ENCODE data around the gene CCDC192.
"Not testable (repeated sequence)": the region's sequence is repeated elsewhere in the genome, so short reads cannot be mapped to it uniquely, and the experiment has no call there.

CCDC192 gene, protein sequence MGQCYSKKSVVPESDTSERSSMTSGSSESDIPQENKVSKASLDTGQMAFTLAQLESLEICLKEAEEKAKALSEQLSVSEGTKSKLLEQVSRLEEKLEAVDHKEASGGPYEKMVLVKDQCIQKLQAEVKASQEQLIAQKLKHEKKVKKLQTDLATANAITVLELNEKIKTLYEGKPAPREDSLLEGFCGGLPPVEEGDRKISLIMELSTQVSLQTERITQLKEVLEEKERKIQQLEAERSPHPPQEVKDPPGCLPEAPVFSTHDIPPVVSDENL

DNA sequence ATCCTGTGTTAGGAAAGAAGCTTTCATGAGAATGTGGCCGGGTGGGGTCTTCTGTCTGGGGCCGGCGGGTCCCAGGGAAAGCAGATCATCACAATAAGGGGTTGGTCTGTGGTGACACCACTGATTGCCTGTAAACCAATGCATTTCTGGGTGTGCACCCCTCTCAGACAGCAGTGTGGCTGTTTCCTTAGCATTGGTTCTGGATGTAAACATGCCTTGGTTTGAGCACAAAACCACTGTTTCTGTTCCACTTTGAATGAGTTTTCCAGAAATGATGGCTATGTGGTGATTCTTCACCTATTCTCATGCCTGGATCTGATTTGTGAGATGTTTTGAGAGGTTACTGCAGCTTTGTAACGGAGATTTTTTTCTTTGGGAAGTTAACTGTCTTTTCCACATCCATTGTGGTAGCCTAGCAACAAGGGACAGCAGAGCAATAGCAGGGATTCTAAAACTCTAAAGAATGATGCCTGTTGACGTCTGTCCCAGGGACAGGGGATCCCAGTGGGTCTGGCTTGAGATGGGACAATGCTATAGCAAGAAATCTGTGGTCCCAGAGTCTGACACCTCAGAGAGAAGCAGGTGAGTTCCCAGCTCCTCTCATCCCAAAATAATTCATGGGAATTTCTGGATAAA is at the start of gene CCDC192:
Gene CCDC192 (plus strand): TSS at position 466 of the 636 bp plus-strand sequence. CDS start 55 bp downstream, at position 521.
- Histone ChIP-seq H3K4me1 (ENCODE audit: control insufficient read depth, insufficient read depth, low read length) (peaks cover 7% of the 10 kb centered on the region), H3K4me3 (ENCODE audit: low read depth, low read length) (no peak within 1 kb of the TSS), H3K9me3 (ENCODE audit: control insufficient read depth, insufficient read depth, low read depth, low read length) (no peaks in the 10 kb centered on the region), H3K36me3 (ENCODE audit: control insufficient read depth, insufficient read depth, low read length) (no peaks in the 10 kb centered on the region), H3K9ac (ENCODE audit: low read length) (no peak within 1 kb of the TSS), H3K27ac (ENCODE audit: low read depth, low read length) (no peak within 1 kb of the TSS), H3K27me3 (ENCODE audit: control insufficient read depth, insufficient read depth, low read length) (no peaks in the 10 kb centered on the region)

DNA sequence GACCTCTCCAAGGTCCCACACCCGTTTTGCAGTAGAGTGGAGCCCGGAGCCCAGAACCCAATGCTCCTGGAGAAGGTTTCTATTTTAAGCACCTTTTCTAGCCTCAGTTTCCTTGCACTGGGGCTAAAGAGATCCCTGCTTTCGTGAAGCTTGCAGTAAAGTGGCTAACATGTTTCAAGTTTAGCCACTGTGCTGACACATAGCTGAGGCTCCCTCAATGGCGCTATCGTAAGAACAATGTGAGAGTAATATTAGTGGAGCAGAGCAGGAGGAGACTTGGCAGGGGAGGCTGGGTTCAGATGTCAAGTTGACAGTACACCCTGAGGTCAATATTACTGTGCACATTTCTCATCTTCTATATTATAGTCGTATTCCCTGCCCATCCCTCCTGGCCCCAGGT is 46.4 kb upstream of the CCDC192 start:
- Histone ChIP-seq H3K36me3 (ENCODE audit: control insufficient read depth, insufficient read depth, low read length) (no peaks in the 10 kb centered on the region), H3K4me1 (ENCODE audit: control insufficient read depth, insufficient read depth, low read length) (peaks cover 6% of the 10 kb centered on the region), H3K4me3 (ENCODE audit: low read depth, low read length) (no peak overlapping the region), H3K9me3 (ENCODE audit: control insufficient read depth, insufficient read depth, low read depth, low read length) (no peaks in the 10 kb centered on the region), H3K9ac (ENCODE audit: low read length) (no peak overlapping the region), H3K27me3 (ENCODE audit: control insufficient read depth, insufficient read depth, low read length) (no peaks in the 10 kb centered on the region), H3K27ac (ENCODE audit: low read depth, low read length) (no peak overlapping the region)

DNA sequence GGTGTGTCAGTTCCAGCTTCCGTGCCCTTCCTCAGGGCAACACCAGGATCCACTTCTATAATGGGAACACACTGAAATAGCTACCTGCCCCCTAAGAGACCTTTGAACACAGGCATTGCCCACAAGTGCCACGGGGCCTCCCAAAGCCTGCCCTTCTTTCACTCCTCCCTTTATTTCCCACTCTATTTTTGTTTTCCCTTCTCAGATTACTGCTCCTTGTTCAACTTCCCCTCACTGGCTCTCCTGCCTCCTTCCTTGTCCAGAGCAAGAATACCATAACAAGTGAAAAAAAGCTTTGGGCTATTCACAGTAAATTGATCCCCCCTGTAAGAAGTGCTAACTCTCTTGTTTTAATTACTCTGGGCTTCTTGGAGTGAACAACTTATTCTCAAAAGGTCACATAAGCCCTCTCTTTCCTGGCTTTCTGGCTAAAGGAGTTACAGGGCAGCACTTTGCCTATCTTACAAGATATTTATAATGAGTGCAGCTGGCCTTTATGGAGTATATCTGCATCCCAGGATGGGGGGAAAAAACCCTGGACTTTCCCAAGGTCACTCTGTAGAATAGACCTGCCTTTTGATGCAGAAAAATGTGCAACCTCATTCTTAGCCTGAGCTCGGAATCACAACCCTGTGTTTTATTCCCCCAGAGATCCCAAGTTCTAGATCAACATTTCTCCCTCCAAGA is 43.0 kb upstream of the CCDC192 start:
- Histone ChIP-seq H3K9me3 (ENCODE audit: control insufficient read depth, insufficient read depth, low read depth, low read length) (no peaks in the 10 kb centered on the region), H3K9ac (ENCODE audit: low read length) (no peak overlapping the region), H3K27ac (ENCODE audit: low read depth, low read length) (no peak overlapping the region), H3K27me3 (ENCODE audit: control insufficient read depth, insufficient read depth, low read length) (no peaks in the 10 kb centered on the region), H3K4me1 (ENCODE audit: control insufficient read depth, insufficient read depth, low read length) (peaks cover 6% of the 10 kb centered on the region), H3K36me3 (ENCODE audit: control insufficient read depth, insufficient read depth, low read length) (no peaks in the 10 kb centered on the region), H3K4me3 (ENCODE audit: low read depth, low read length) (no peak overlapping the region)

DNA sequence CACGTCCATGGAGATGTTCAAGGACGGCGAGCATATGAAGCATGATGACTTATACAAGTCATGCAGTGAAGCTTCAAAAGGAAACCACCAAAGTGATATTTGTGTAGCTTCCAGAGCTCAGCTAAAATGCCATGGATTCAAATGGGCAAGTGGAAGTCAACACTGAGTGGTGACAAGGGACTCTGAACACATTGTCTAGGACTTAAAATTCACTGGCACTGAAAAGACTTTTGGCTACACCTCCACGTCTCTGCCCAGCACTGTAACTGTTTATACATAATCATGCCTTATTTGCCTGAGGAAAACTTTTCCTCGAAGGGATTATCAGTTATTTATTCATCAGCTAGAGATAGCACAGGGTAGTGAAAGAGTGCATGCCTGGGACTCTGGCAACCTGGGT is 39.1 kb upstream of the CCDC192 start:
- H3K9me3 ChIP-seq (ENCODE audit: control insufficient read depth, insufficient read depth, low read depth, low read length), result no peaks in the 10 kb centered on the region
- H3K4me1 ChIP-seq (ENCODE audit: control insufficient read depth, insufficient read depth, low read length), result peaks cover 6% of the 10 kb centered on the region
- H3K27ac ChIP-seq (ENCODE audit: low read depth, low read length), result no peak overlapping the region
- H3K4me3 ChIP-seq (ENCODE audit: low read depth, low read length), result no peak overlapping the region
- no peaks in the 10 kb centered on the region for H3K27me3 ChIP-seq (ENCODE audit: control insufficient read depth, insufficient read depth, low read length)
- H3K9ac ChIP-seq (ENCODE audit: low read length), result no peak overlapping the region
- H3K36me3 ChIP-seq (ENCODE audit: control insufficient read depth, insufficient read depth, low read length), result no peaks in the 10 kb centered on the region

DNA sequence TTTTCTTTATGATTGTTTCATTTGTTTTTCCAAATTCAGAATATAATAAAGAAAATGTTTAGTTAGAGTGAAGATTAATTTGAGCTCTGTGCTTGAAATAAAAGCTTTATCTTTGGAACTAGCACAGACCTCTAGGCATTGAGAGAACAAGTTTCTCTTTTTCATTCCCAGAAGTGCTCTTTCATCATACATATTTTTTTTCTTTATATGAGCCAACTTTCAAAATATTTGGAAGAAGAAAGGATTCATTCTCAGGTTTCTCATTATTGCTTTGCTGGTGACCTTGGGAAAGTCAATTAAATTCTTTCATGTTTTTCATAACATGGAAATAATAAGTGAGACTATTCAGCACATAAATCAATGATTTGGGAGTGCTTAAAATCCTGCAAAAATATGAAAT is 37.5 kb upstream of the CCDC192 start:
- H3K36me3 ChIP-seq (ENCODE audit: control insufficient read depth, insufficient read depth, low read length), result no peaks in the 10 kb centered on the region
- no peaks in the 10 kb centered on the region for H3K27me3 ChIP-seq (ENCODE audit: control insufficient read depth, insufficient read depth, low read length)
- H3K9ac ChIP-seq (ENCODE audit: low read length), result no peak overlapping the region
- H3K9me3 ChIP-seq (ENCODE audit: control insufficient read depth, insufficient read depth, low read depth, low read length), result no peaks in the 10 kb centered on the region
- no peak overlapping the region for H3K4me3 ChIP-seq (ENCODE audit: low read depth, low read length)
- H3K27ac ChIP-seq (ENCODE audit: low read depth, low read length), result no peak overlapping the region
- H3K4me1 ChIP-seq (ENCODE audit: control insufficient read depth, insufficient read depth, low read length), result no peaks in the 10 kb centered on the region

DNA sequence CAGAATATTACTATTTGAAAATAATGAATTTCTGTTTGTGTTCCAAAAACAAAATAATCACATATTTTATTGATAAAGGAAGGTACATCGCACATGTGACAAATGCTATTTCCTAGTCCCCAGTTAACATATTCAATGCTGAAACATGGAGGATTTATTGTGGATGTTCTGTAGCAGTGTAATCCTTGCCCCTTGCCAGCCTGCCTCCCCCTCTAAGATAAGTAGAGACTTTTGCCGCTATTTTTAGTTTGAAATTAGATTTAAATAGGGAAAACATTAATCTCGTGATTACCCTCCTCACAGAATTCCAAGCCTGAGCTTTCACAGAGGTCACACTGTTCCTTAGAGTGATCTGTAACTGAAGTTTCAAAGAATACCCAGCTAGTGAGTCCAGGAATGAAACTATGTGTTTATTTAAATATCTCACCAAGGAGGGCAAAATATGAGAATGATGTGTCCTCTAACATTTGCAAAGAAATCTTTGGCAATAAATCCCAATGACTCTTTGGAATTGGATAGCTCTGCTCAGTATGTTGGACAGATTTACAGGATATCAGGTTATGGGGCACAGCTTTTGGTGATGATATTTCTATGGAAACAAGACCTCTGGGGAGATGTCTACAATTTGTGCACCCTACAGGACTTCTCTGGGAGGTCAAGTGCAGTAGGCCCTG is 37.0 kb upstream of the CCDC192 start:
- H3K27ac ChIP-seq (ENCODE audit: low read depth, low read length), result no peak overlapping the region
- no peaks in the 10 kb centered on the region for H3K4me1 ChIP-seq (ENCODE audit: control insufficient read depth, insufficient read depth, low read length)
- H3K9ac ChIP-seq (ENCODE audit: low read length), result no peak overlapping the region

DNA sequence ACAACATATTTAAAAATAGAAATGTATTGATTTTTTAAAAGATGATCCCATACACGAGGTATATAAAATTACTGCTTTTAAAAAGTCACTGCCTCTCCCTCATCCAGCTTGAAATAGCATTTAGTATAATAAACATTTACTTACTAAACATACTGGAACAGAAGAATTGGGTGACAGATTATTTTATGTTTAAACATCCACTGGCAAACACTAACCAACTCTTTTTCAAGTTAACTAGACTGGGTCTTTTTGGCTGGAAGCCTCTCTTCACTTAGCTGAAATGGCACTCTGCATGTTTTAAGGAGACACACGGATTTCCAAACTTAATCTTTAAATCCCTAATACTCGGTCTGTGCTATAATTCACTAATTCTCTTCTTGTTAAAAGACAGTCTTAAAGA is 35.3 kb upstream of the CCDC192 start:
- Histone ChIP-seq H3K4me1 (ENCODE audit: control insufficient read depth, insufficient read depth, low read length) (no peaks in the 10 kb centered on the region), H3K9me3 (ENCODE audit: control insufficient read depth, insufficient read depth, low read depth, low read length) (no peaks in the 10 kb centered on the region), H3K27ac (ENCODE audit: low read depth, low read length) (no peak overlapping the region), H3K36me3 (ENCODE audit: control insufficient read depth, insufficient read depth, low read length) (no peaks in the 10 kb centered on the region), H3K9ac (ENCODE audit: low read length) (no peak overlapping the region), H3K4me3 (ENCODE audit: low read depth, low read length) (no peak overlapping the region), H3K27me3 (ENCODE audit: control insufficient read depth, insufficient read depth, low read length) (no peaks in the 10 kb centered on the region)

More for the DNA sequence above, 37.0 kb upstream of the CCDC192 start:
- no peak overlapping the region for H3K4me3 ChIP-seq (ENCODE audit: low read depth, low read length)
- H3K27me3 ChIP-seq (ENCODE audit: control insufficient read depth, insufficient read depth, low read length), result no peaks in the 10 kb centered on the region
- no peaks in the 10 kb centered on the region for H3K36me3 ChIP-seq (ENCODE audit: control insufficient read depth, insufficient read depth, low read length)
- H3K9me3 ChIP-seq (ENCODE audit: control insufficient read depth, insufficient read depth, low read depth, low read length), result no peaks in the 10 kb centered on the region

DNA sequence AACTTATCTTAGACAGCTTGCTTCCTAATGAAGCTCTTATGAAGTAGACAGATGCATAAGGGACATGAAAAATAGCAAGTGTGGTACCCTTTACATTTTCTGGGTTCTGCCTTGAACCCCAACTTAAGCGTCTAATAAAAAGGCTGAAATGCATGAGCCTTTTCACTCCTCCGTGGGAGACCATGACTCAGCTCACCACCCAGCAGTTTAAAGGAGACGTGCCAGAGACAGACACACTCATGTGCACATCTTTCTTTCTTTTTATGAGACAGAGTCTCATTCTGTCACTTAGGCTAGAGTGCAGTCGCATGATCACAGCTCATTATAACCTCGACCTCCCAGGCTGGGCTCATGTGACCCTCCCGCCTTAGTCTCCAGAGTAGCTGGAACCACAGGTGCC is 32.0 kb upstream of the CCDC192 start:
- Histone ChIP-seq H3K9ac (ENCODE audit: low read length) (no peak overlapping the region), H3K4me3 (ENCODE audit: low read depth, low read length) (no peak overlapping the region), H3K36me3 (ENCODE audit: control insufficient read depth, insufficient read depth, low read length) (no peaks in the 10 kb centered on the region), H3K27me3 (ENCODE audit: control insufficient read depth, insufficient read depth, low read length) (no peaks in the 10 kb centered on the region), H3K4me1 (ENCODE audit: control insufficient read depth, insufficient read depth, low read length) (no peaks in the 10 kb centered on the region), H3K27ac (ENCODE audit: low read depth, low read length) (no peak overlapping the region), H3K9me3 (ENCODE audit: control insufficient read depth, insufficient read depth, low read depth, low read length) (no peaks in the 10 kb centered on the region)

DNA sequence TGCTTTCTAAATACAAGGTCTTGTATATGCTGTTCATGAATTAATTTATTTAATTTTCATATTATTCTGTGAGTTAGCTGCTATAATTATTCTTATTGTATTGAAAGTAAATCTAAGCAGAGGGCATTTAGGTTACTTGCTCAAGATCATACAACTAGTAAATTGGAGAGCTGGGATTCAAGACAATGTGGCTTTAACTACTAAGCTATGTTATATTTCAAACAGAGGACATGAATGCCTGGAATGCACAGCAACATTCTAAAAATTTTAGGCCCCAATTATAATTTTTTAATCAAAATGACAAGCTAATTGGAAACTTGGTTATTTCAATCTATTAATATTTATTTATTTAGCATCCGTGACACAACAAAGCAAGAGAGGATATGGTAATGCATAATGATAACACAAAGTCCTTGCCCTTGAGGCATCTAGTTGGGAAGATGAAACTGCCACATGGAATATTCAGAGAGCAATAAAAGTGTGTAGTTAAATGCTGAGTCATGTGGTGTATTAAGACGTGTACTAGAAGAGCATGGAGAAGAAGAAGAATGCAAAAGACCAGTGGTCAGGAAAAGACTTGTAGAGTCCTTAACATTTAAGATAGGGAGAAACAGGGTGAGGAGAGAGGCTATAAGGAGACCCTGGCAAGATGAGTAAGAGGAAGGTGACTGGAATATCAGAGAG is 29.9 kb upstream of the CCDC192 start:
- H3K9ac ChIP-seq (ENCODE audit: low read length), result no peak overlapping the region
- no peak overlapping the region for H3K27ac ChIP-seq (ENCODE audit: low read depth, low read length)
- H3K36me3 ChIP-seq (ENCODE audit: control insufficient read depth, insufficient read depth, low read length), result no peaks in the 10 kb centered on the region
- no peaks in the 10 kb centered on the region for H3K9me3 ChIP-seq (ENCODE audit: control insufficient read depth, insufficient read depth, low read depth, low read length)
- H3K4me1 ChIP-seq (ENCODE audit: control insufficient read depth, insufficient read depth, low read length), result no peaks in the 10 kb centered on the region
- H3K4me3 ChIP-seq (ENCODE audit: low read depth, low read length), result no peak overlapping the region
- no peaks in the 10 kb centered on the region for H3K27me3 ChIP-seq (ENCODE audit: control insufficient read depth, insufficient read depth, low read length)

DNA sequence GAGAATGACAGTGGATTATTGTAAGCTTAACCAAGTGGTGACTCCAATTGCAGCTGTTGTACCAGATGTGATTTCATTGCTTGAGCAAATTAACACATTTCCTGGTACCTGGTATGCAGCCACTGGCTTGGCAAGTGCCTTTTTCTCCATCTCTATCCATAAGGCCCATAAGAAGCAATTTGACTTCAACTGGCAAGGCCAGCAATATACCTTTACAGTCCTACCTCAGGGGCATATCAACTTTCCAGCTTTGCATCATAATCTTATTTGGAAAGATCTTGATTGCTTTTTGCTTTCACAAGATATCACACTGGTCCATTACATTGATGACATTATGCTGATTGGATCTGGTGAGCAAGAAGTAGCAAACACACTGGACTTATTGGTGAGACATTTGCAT is 26.2 kb upstream of the CCDC192 start:
- H3K27ac ChIP-seq (ENCODE audit: low read depth, low read length); H3K27me3 ChIP-seq (ENCODE audit: control insufficient read depth, insufficient read depth, low read length); H3K9me3 ChIP-seq (ENCODE audit: control insufficient read depth, insufficient read depth, low read depth, low read length); H3K4me3 ChIP-seq (ENCODE audit: low read depth, low read length); H3K9ac ChIP-seq (ENCODE audit: low read length); H3K4me1 ChIP-seq (ENCODE audit: control insufficient read depth, insufficient read depth, low read length); H3K36me3 ChIP-seq (ENCODE audit: control insufficient read depth, insufficient read depth, low read length): not testable (repeated sequence)

Data from HUES6 (cell line).